HepG2 (cell line): ENCODE measurements around the gene FXR2. TPM values are rescaled to one million over a fixed set of nuclear protein-coding genes. Genes with fewer than 3 reads are reported as not detected.

Experiments
- ATAC-seq: fragments of 200-7000 bp; cut with Tn5 transposase; 3 replicates; pipeline ENCODE4 v1.9.1; 2020; ENCODE audit warnings: mild to moderate bottlenecking, moderate library complexity
- BruUV-seq: library from RNA; stranded (reverse); fragments of 400-500 nt; replicated peaks from 2 replicates; lab custom pipeline; 2021; lab: Mats Ljungman, UMichigan
- CTCF ChIA-PET: fragments of 300-600 bp; formaldehyde crosslinking; extraction: SDS; loops from one replicate; lab custom pipeline; 2021; ENCODE audit warnings: low total read pairs, inconsistent platforms, low intra/inter-chr PET ratio; lab: Yijun Ruan, JAX
- POLR2A ChIA-PET: fragments of 350-600 bp; sonication (Branson Sonifier 250); formaldehyde crosslinking; loops from one replicate; lab custom pipeline; 2020; ENCODE audit warnings: antibody characterized with exemption, inconsistent platforms; lab: Yijun Ruan, JAX
- DNase-seq: peaks from one replicate; pipeline ENCODE4 v3.0.0-alpha.2; 2015; ENCODE audit warnings: low spot score
- FAIRE-seq: peaks from 3 replicates; lab custom pipeline; 2011; peaks lifted over from hg19 to GRCh38; lab: Jason Lieb, UNC
- H2AFZ ChIP-seq: one replicate; pipeline ENCODE4 v1.6.1; 2011; ENCODE audit warnings: low read length, inconsistent platforms
- H3K27ac ChIP-seq: fragments of 300-600 bp; 3 replicates; pipeline ENCODE4 v1.8.0; 2011; ENCODE audit warnings: mixed run types, mild to moderate bottlenecking, mixed read lengths, low read length, inconsistent platforms; ENCODE audit not compliant: insufficient read depth; ENCODE audit errors: extremely low read length
- H3K27me3 ChIP-seq, 2 experiments: fragments of 200-600 bp in 1 of 2; 2 replicates in 1 of 2; 3 replicates in 1 of 2; pipeline versions ENCODE4 v1.6.0 to v1.8.0; 2011; ENCODE audit warnings: low read length in 2 of 2, mild to moderate bottlenecking in 2 of 2, moderate library complexity in 2 of 2, inconsistent platforms in 1 of 2; ENCODE audit not compliant: insufficient read depth in 2 of 2, control insufficient read depth in 1 of 2
- H3K36me3 ChIP-seq, 2 experiments: fragments of 200-600 bp in 1 of 2; replicated peaks in 1 of 2; 2 replicates in 1 of 2; 3 replicates in 1 of 2; pipeline versions ENCODE4 v1.5.1 to v1.8.0; 2011; ENCODE audit warnings: low read length in 2 of 2, inconsistent platforms in 1 of 2; ENCODE audit not compliant: insufficient read depth in 2 of 2, control insufficient read depth in 1 of 2
- H3K4me1 ChIP-seq: 2 replicates; pipeline ENCODE4 v1.5.1; 2012; ENCODE audit warnings: low read length, inconsistent platforms; ENCODE audit not compliant: insufficient read depth
- H3K4me2 ChIP-seq: 2 replicates; pipeline ENCODE4 v1.6.0; 2011; ENCODE audit warnings: low read depth, low read length, inconsistent platforms
- H3K4me3 ChIP-seq, 3 experiments: fragments of 200-600 bp in 1 of 3; sonication (generic), shearing (Covaris generic) in 1 of 3; replicated peaks in 1 of 3; 2 replicates each; pipeline ENCODE4 v1.5.1; 2011 to 2016; ENCODE audit warnings: low read length in 3 of 3, inconsistent platforms in 2 of 3, low read depth in 2 of 3, mild to moderate bottlenecking in 2 of 3, control low read depth in 1 of 3, mixed read lengths in 1 of 3; ENCODE audit not compliant: insufficient read depth in 1 of 3
- H3K79me2 ChIP-seq: one replicate; pipeline ENCODE4 v1.6.1; 2011; ENCODE audit warnings: low read length, inconsistent platforms; ENCODE audit not compliant: insufficient read depth
- H3K9ac ChIP-seq: 2 replicates; pipeline ENCODE4 v1.6.0; 2011; ENCODE audit warnings: mild to moderate bottlenecking, low read depth, low read length, inconsistent platforms; ENCODE audit not compliant: insufficient read depth
- H3K9me3 ChIP-seq: 2 replicates; pipeline ENCODE4 v1.5.1; 2012; ENCODE audit warnings: mild to moderate bottlenecking, low read length
- H4K20me1 ChIP-seq: 2 replicates; pipeline ENCODE4 v1.6.0; 2011; ENCODE audit warnings: inconsistent platforms, mild to moderate bottlenecking, low read length, moderate library complexity; ENCODE audit not compliant: insufficient read depth
- CENPBD1 ChIP-seq: sonication (generic); formaldehyde crosslinking; IDR thresholded peaks from 2 replicates; pipeline ENCODE4 v1.8.0; 2022; ENCODE audit warnings: missing genetic modification reagents, low read depth, mild to moderate bottlenecking, borderline replicate concordance
- CREM ChIP-seq, 2 experiments: sonication (generic) in 1 of 2; formaldehyde crosslinking in 1 of 2; IDR thresholded peaks; 2 replicates each; pipeline versions ENCODE4 v1.4.0 to v1.6.1; 2016 to 2020; ENCODE audit warnings: antibody characterized with exemption in 1 of 2, mild to moderate bottlenecking in 1 of 2, missing genetic modification reagents in 1 of 2
- DRAP1 ChIP-seq: IDR thresholded peaks from 2 replicates; pipeline ENCODE4 v1.6.1; 2016; ENCODE audit warnings: missing genetic modification reagents, missing compliant biosample characterization
- FOXA1 ChIP-seq, 2 experiments: fragments of 450-650 bp in 1 of 2; sonication (generic) in 1 of 2; formaldehyde crosslinking in 1 of 2; IDR thresholded peaks; 2 replicates each; pipeline versions ENCODE4 v1.4.0 to v1.6.1; 2016 to 2020; ENCODE audit warnings: missing genetic modification reagents in 1 of 2
- FOXP4 ChIP-seq: sonication (generic); formaldehyde crosslinking; IDR thresholded peaks from 2 replicates; pipeline ENCODE4 v1.4.0; 2020; ENCODE audit warnings: missing genetic modification reagents
- KLF12 ChIP-seq: sonication (generic); formaldehyde crosslinking; IDR thresholded peaks from 2 replicates; pipeline ENCODE4 v1.4.0; 2020; ENCODE audit warnings: missing genetic modification reagents, borderline replicate concordance
- PTBP1 ChIP-seq: fragments of 200-400 bp; formaldehyde crosslinking; IDR thresholded peaks from 2 replicates; pipeline ENCODE4 v1.6.1; 2018; ENCODE audit warnings: low read length, low read depth; ENCODE audit not compliant: poor library complexity, severe bottlenecking
- SP1 ChIP-seq, 2 experiments: fragments of 450-650 bp in 1 of 2; sonication (generic) in 1 of 2; formaldehyde crosslinking in 1 of 2; IDR thresholded peaks; 2 replicates each; pipeline versions ENCODE4 v1.4.0 to v1.6.1; 2016 to 2020; ENCODE audit warnings: missing genetic modification reagents in 1 of 2
- ZFP36L1 ChIP-seq: sonication (generic); formaldehyde crosslinking; IDR thresholded peaks from 2 replicates; pipeline ENCODE4 v1.8.0; 2022; ENCODE audit warnings: mild to moderate bottlenecking, missing genetic modification reagents, moderate library complexity
- ZKSCAN5 ChIP-seq: sonication (generic); formaldehyde crosslinking; IDR thresholded peaks from 2 replicates; pipeline ENCODE4 v1.5.1; 2020; ENCODE audit warnings: mild to moderate bottlenecking, missing genetic modification reagents
- ZKSCAN8 ChIP-seq: IDR thresholded peaks from 2 replicates; pipeline ENCODE4 v1.6.1; 2016; ENCODE audit warnings: borderline replicate concordance, missing genetic modification reagents, missing compliant biosample characterization
- ZNF275 ChIP-seq: sonication (generic); formaldehyde crosslinking; IDR thresholded peaks from 2 replicates; pipeline ENCODE4 v1.8.0; 2022; ENCODE audit warnings: missing genetic modification reagents, mild to moderate bottlenecking, inconsistent platforms, borderline replicate concordance
- ZNF280B ChIP-seq: sonication (generic); formaldehyde crosslinking; IDR thresholded peaks from 2 replicates; pipeline ENCODE4 v1.5.0; 2020; ENCODE audit warnings: missing genetic modification reagents, mild to moderate bottlenecking, borderline replicate concordance
- ZNF567 ChIP-seq: sonication (generic); formaldehyde crosslinking; IDR thresholded peaks from 2 replicates; pipeline ENCODE4 v1.8.1; 2023; ENCODE audit warnings: mild to moderate bottlenecking, missing genetic modification reagents, borderline replicate concordance
- ZNF740 ChIP-seq: sonication (generic); formaldehyde crosslinking; IDR thresholded peaks from 2 replicates; pipeline ENCODE4 v1.4.0; 2020; ENCODE audit warnings: missing genetic modification reagents
- WGBS: methylation state at CpG from one replicate; pipeline ENCODE4 v1.1.6; 2017; ENCODE audit warnings: low lambda C conversion rate; 5-methylcytosine and 5-hydroxymethylcytosine counted together
- in situ Hi-C: cut with HindIII; loops from 2 replicates; pipeline ENCODE4 v1.10.0; 2017; ENCODE audit warnings: low pct_unique_long_range_greater_than_20kb; ENCODE audit not compliant: extremely low pct_ligation_motif_present
- intact Hi-C: fragments of 100-400 bp; cut with micrococcal nuclease; formaldehyde crosslinking; loops from one replicate; pipeline ENCODE4 v1.10.0; 2022; ENCODE audit not compliant: unreplicated experiment
- polyA plus RNA-seq, 8 experiments: library from polyadenylated mRNA; depleted of rRNA in 3 of 8; stranded (reverse) in 7 of 8; unstranded in 1 of 8; fragments of >200 nt; fragmentation: Illumina TruSeq in 4 of 8; extraction: Trizol in 4 of 8; gene quantifications; 2 replicates each; pipeline versions ENCODE4 v1.2.1 to v1.2.3, GENCODE V29; 2011 to 2016; ENCODE audit warnings: low read depth in 4 of 8, missing spikeins in 1 of 8, mixed read lengths in 1 of 8; ENCODE audit not compliant: insufficient read depth in 1 of 8
- total RNA-seq, 5 experiments: library from RNA; depleted of rRNA; stranded (reverse); fragments of >200 nt; fragmentation: Illumina TruSeq; extraction: Trizol; gene quantifications; 2 replicates each; pipeline ENCODE4 v1.2.3, GENCODE V29; 2016; ENCODE audit warnings: low read depth in 1 of 5

FXR2 gene
- total and polyA plus RNA-seq, 2 of the 13 experiments (the other 11 are each of a cell fraction or from before 2014, with no cell fraction given): 20.9 to 24.4 TPM

- Histone ChIP-seq H3K36me3 (no peaks in the 10 kb centered on the region), H3K27ac (no peak within 1 kb of the TSS), H3K79me2 (no peaks in the 10 kb centered on the region), H2AFZ (peak within 1 kb of the TSS; percentile 30), H3K4me2 (peak within 1 kb of the TSS; percentile 75), H3K4me1 (peaks cover 20% of the 10 kb centered on the region), H3K27me3 (peaks cover 6 to 55% of the 10 kb centered on the region in 2 experiments), H3K9ac (peak within 1 kb of the TSS; percentile 31; the same call in 1 of the 2 replicates), H3K4me3 (peak within 1 kb of the TSS; percentile 40 to 66 (median 43); a peak in 5 of 6 replicates), H3K9me3 (no peaks in the 10 kb centered on the region), H4K20me1 (no peaks in the 10 kb centered on the region)
- ATAC-seq (peak; percentile 82), FAIRE-seq (no peak), DNase-seq (peak; percentile 67)
- 3% methylated on average over 11 of the region's 34 CpGs for WGBS
- CTCF ChIA-PET: no interaction called here
- in situ Hi-C loops: no loop called here
- POLR2A ChIA-PET: interaction anchor here (0.6 to 2.5 kb wide), 12 partner anchors 9 to 523 kb away, joined by 3 to 20 read pairs (median 4); partner anchors contain the start of genes FXR2, MPDU1, POLR2A and SAT2
- no TSS peak for BruUV-seq
- intact Hi-C loops: no loop called here
- TF ChIP-seq ZFP36L1 (CRISPR knock-in tag) (no peak), DRAP1 (CRISPR knock-in tag) (peak; percentile 53; the same call in 1 of the 2 replicates), CENPBD1 (no peak), ZNF567 (CRISPR knock-in tag) (no peak), PTBP1 (no peak), ZNF275 (no peak), FOXP4 (CRISPR knock-in tag) (no peak), ZKSCAN8 (CRISPR knock-in tag) (no peak), FOXA1 (IDR thresholded peaks at IDR 0.05) (no peak), FOXA1 (CRISPR knock-in tag; IDR thresholded peaks at IDR 0.05) (0 out of 2 replicates have a peak, but pooled peaks have one; percentile 9), SP1 (IDR thresholded peaks at IDR 0.05) (no peak), SP1 (CRISPR knock-in tag; IDR thresholded peaks at IDR 0.05) (no peak), ZNF740 (peak; percentile 86), CREM (IDR thresholded peaks at IDR 0.05) (no peak), CREM (CRISPR knock-in tag; IDR thresholded peaks at IDR 0.05) (no peak), ZNF280B (CRISPR knock-in tag) (no peak), ZKSCAN5 (no peak), KLF12 (CRISPR knock-in tag) (no peak)
Observed at GRCh38 chr17:7650509-7651096, 35.9 kb upstream of the FXR2 start, which contains the start of gene ATP1B2. Gene ATP1B2 (plus strand): TSS chr17:7650926. CDS start chr17:7651519, 593 bp downstream.
